ENCODE data around the gene MAP4K5.

DNA sequence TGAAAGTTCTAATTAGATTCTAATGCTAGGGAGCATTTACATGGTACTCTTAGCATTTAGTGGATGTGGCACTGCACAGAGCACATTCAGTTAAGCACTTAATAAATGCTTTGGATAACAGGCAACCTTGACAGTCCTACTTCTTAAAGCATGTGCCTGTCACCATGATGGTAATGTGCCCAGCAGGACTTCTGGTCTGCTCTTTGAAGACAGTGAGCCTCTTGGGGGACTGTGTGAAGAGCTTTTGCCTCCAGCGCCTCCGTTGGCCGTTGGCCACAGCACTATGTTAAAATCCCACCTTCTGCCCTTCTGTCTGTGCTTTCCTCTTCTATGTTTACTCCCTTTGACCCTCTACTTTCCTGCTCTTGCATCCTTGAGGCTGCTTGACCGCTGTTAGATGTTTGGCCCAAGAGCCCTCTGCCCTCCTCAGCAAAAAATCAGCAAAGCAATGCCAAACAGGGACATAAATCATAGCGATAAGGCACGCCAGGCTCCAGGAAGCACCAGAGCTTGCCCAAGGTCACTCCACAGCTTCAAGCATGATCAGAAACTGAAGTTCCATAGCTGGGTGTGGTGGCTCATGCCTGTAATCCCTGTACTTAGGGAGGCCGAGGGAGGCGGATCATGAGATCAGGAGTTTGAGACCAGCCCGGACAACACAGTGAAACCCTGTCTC is 144.0 kb downstream of the MAP4K5 start:
- TF ChIP-seq, protein P1, sequence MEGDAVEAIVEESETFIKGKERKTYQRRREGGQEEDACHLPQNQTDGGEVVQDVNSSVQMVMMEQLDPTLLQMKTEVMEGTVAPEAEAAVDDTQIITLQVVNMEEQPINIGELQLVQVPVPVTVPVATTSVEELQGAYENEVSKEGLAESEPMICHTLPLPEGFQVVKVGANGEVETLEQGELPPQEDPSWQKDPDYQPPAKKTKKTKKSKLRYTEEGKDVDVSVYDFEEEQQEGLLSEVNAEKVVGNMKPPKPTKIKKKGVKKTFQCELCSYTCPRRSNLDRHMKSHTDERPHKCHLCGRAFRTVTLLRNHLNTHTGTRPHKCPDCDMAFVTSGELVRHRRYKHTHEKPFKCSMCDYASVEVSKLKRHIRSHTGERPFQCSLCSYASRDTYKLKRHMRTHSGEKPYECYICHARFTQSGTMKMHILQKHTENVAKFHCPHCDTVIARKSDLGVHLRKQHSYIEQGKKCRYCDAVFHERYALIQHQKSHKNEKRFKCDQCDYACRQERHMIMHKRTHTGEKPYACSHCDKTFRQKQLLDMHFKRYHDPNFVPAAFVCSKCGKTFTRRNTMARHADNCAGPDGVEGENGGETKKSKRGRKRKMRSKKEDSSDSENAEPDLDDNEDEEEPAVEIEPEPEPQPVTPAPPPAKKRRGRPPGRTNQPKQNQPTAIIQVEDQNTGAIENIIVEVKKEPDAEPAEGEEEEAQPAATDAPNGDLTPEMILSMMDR (IDR thresholded peaks at IDR 0.05; ENCODE audit: low read length), result no peak
- TF ChIP-seq EZH2 (IDR thresholded peaks at IDR 0.05; ENCODE audit: borderline replicate concordance, low read length), result no peak

All from OCI-LY1 (cell line).